NCI-H774 (cell line): ENCODE measurements around the gene CD72.
"Not testable (repeated sequence)": the region's sequence is repeated elsewhere in the genome, so short reads cannot be mapped to it uniquely, and the experiment has no call there.

Experiments
- DNase-seq: peaks from one replicate; lab custom pipeline; 2025; lab: John Stamatoyannopoulos, UW

The CD72 gene

GRCh38 chr9:35616681-35617459 is 1.3 kb downstream of the CD72 start:
- DNase-seq, result peak; percentile 8

GRCh38 chr9:35615981-35616680 is 2.1 kb downstream of the CD72 start:
- DNase-seq, result no peak

- no peak for DNase-seq
These were observed 5.4 kb downstream of the CD72 start for GRCh38 chr9:35612843-35613242.

- not testable (repeated sequence) for DNase-seq
These were observed 6.1 kb downstream of the CD72 start for GRCh38 chr9:35612066-35612465.

GRCh38 chr9:35611230-35611797 is 6.9 kb downstream of the CD72 start:
- DNase-seq, result no peak

- DNase-seq, result no peak
These were observed 8.4 kb downstream of the CD72 start for GRCh38 chr9:35609820-35610163.

GRCh38 chr9:35609001-35609819 is 9.0 kb downstream of the CD72 start:
- DNase-seq, result no peak

GRCh38 chr9:35608221-35608620 is 10.0 kb downstream of the CD72 start:
- DNase-seq, result no peak

- DNase-seq, result no peak
These were observed 11.5 kb downstream of the CD72 start for GRCh38 chr9:35606726-35607125.

- DNase-seq, result no peak
These were observed 12.1 kb downstream of the CD72 start for GRCh38 chr9:35606138-35606504.

- DNase-seq, result no peak
These were observed 12.7 kb downstream of the CD72 start for GRCh38 chr9:35605351-35606137.

GRCh38 chr9:35604578-35605350 is 13.4 kb downstream of the CD72 start, which contains the start of gene TESK1:
Gene TESK1 (plus strand): TSS chr9:35605262. CDS start chr9:35605620, 358 bp downstream.
- DNase-seq, result peak; percentile 74

- peak; percentile 99 for DNase-seq
These were observed 14.1 kb downstream of the CD72 start for GRCh38 chr9:35603986-35604577.

- DNase-seq, result no peak
These were observed 14.7 kb downstream of the CD72 start for GRCh38 chr9:35603506-35603985.

GRCh38 chr9:35599763-35600604 is 18.2 kb downstream of the CD72 start:
- no peak for DNase-seq

GRCh38 chr9:35598866-35599590 is 19.2 kb downstream of the CD72 start:
- peak; percentile 10 for DNase-seq

GRCh38 chr9:35596907-35597306 is 21.3 kb downstream of the CD72 start:
- DNase-seq, result not testable (repeated sequence)

GRCh38 chr9:35594471-35594870 is 23.7 kb downstream of the CD72 start:
- DNase-seq, result no peak

- DNase-seq, result no peak
These were observed 24.6 kb downstream of the CD72 start for GRCh38 chr9:35593581-35593980.
